SU-DHL-6 (cell line): ENCODE measurements around the gene GPSM1.

Experiments used
- CTCF ChIP-seq: fragments of 200-600 bp; sonication (generic); IDR thresholded peaks from one replicate; pipeline ENCODE4 v1.5.1; 2017; ENCODE audit warnings: antibody characterized with exemption, mild to moderate bottlenecking, low read length, moderate library complexity; ENCODE audit not compliant: insufficient read depth, poor library complexity, severe bottlenecking
- EZH2phosphoT487 ChIP-seq: fragments of 200-600 bp; sonication (generic), shearing (Covaris generic); conservative IDR thresholded peaks from 2 replicates; pipeline ENCODE4 v1.6.1; 2018; ENCODE audit warnings: mild to moderate bottlenecking, antibody characterized with exemption, low read length, moderate library complexity, mixed read lengths

DNA sequence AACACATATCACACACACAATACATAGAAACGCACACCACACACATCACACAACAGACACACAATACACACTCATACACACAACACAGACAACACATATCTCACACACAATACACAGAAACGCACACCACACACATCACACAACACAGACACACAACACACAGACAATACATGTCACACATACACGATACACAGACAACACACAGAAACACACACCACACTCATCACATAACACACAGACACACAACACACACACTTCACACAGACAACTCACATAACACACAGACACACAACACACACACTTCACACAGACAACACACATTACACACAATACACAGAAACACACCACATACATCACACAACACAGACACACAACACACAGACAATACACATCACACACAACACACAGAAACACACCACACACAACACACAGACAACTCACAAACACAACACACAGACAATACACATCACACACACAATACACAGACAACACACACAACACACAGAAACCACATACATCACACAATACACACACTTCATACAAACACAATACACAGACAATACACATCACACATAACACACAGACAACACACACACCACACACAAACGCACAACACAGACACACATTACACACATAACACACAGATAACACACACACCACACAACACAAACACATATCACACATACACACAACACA is 19.2 kb upstream of the GPSM1 start:
- TF ChIP-seq CTCF, result no peak
- TF ChIP-seq EZH2phosphoT487, result no peak
